Measurements from ENCODE around the gene ZNF189. TPM values are rescaled to one million over a fixed set of nuclear protein-coding genes. Genes with fewer than 3 reads are reported as not detected.
A peak's percentile ranks its signal among the peaks of the same experiment; 100 is the strongest.

ZNF189 gene
- total and polyA plus RNA-seq, 2 of the 4 experiments (the other 2 are of a cell fraction) = 5.9 to 19.9 TPM

DNA sequence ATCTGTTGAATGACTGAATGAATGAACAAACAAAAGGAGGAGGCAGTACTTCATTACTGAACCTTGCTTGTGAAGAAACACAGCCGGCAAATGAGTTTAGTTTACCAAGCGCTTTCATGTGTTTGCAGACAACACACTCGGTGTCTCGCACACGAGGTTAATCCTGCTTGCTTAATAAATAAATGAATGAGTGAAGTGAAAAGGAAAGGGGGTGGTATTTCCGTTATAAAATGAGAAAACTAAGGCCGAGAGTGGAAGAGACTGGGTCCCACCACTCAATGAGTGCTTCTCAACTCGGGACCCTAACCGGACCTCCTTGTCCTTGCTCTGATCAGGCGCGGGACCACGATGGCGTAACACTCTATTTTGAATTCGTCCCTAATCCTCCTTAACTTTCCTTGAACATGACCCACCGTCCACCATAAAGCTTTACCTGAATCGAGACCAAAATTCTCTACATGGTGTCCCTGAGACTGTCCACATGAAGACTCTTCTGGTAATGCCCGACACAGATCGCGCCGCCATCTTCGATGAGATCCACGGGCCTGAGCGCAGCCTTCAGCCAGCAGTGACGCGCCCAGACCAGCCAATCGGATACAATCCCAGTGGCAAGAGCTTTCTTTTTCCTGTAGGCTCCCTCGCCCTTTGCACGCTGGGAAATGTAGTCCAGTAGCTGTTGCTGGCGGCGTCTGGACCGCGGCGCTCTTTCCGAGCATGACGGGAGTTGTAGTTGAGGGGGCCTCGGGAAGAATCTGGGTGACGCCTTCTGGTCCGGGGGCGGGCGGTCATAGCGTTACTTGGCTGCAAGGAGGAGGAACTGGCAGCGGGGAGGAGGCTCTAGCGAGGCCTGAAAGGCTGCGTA, at the start of gene ZNF189, which contains the start of gene MRPL50 (continued):
- TF ChIP-seq RAD21 (IDR thresholded peaks at IDR 0.05; ENCODE audit: low read length) (no peak), CEBPB (IDR thresholded peaks at IDR 0.05; ENCODE audit: low read depth, low read length) (peak; percentile 64; the same call in 1 of the 2 replicates), CHD1 (IDR thresholded peaks at IDR 0.05; ENCODE audit: low read depth, low read length) (no peak), RFX5 (IDR thresholded peaks at IDR 0.05; ENCODE audit: low read depth, low read length) (0 out of 2 replicates have a peak, but pooled peaks have one; percentile 32)

GRCh38 chr9:101350285-101350684, 48.4 kb upstream of the ZNF189 start:
- no peak for TF ChIP-seq BHLHE40 (IDR thresholded peaks at IDR 0.05; ENCODE audit: low read depth, low read length)
- no peak for TF ChIP-seq ELK1 (IDR thresholded peaks at IDR 0.05; ENCODE audit: borderline replicate concordance, low read depth, low read length)
- no peak for TF ChIP-seq CHD1 (IDR thresholded peaks at IDR 0.05; ENCODE audit: low read depth, low read length)
- TF ChIP-seq RFX5 (IDR thresholded peaks at IDR 0.05; ENCODE audit: low read depth, low read length) = no peak
- TF ChIP-seq SMC3 (IDR thresholded peaks at IDR 0.05; ENCODE audit: low read depth, low read length) = no peak
- TF ChIP-seq MXI1 (IDR thresholded peaks at IDR 0.05; ENCODE audit: borderline replicate concordance, low read depth, low read length) = no peak
- TF ChIP-seq RCOR1 (IDR thresholded peaks at IDR 0.05; ENCODE audit: insufficient replicate concordance, low read length) = no peak
- TF ChIP-seq POLR2A (IDR thresholded peaks at IDR 0.05; ENCODE audit: low read depth, low read length) = no peak
- no peak for TF ChIP-seq CEBPB (IDR thresholded peaks at IDR 0.05; ENCODE audit: low read depth, low read length)
- no peak for TF ChIP-seq NFE2L2 (IDR thresholded peaks at IDR 0.05; ENCODE audit: low read depth, low read length)
- no peak for TF ChIP-seq MAZ (IDR thresholded peaks at IDR 0.05; ENCODE audit: borderline replicate concordance, low read depth, low read length)
- TF ChIP-seq USF2 (IDR thresholded peaks at IDR 0.05; ENCODE audit: low read depth, low read length) = no peak
- no peak for TF ChIP-seq FOS (IDR thresholded peaks at IDR 0.05; ENCODE audit: low read depth, low read length)
- no peak for ATAC-seq (ENCODE audit: low read depth)
- Histone ChIP-seq H4K5ac (ENCODE audit: low read depth, low read length) (no peak overlapping the region), H2AK9ac (replicated peaks; ENCODE audit: low read depth, low read length, poor library complexity) (no peak overlapping the region), H3K18ac (ENCODE audit: low read depth, low read length) (no peak overlapping the region), H3K9me1 (ENCODE audit: insufficient read depth, low read length) (no peaks in the 10 kb centered on the region), H3K56ac (ENCODE audit: extremely low read depth, insufficient read depth, low read length) (no peak overlapping the region), H4K91ac (ENCODE audit: insufficient read depth, low read depth, low read length) (no peak overlapping the region), H3K4ac (ENCODE audit: low read depth, low read length) (no peak overlapping the region), H3K27me3 (ENCODE audit: control insufficient read depth, insufficient read depth, low read length) (no peaks in the 10 kb centered on the region; the same call in 1 of the 2 replicates), H3K4me2 (ENCODE audit: low read depth, low read length) (no peak overlapping the region), H2BK20ac (ENCODE audit: low read depth, low read length) (no peak overlapping the region), H3K9ac (ENCODE audit: low read depth, low read length) (no peak overlapping the region), H2AFZ (replicated peaks; ENCODE audit: low read length, poor library complexity) (no peak overlapping the region), H4K20me1 (ENCODE audit: insufficient read depth, low read length) (no peaks in the 10 kb centered on the region), H3K79me1 (ENCODE audit: low read depth in 1 of 2, low read length in 2 of 2) (no peaks in the 10 kb centered on the region), H3K4me3 (ENCODE audit: insufficient read depth, low read depth, low read length) (no peak overlapping the region), H3K4me1 (ENCODE audit: control insufficient read depth, insufficient read depth, low read length) (no peaks in the 10 kb centered on the region), H4K8ac (ENCODE audit: low read depth in 2 of 2, low read length in 2 of 2) (no peak overlapping the region), H3K27ac (ENCODE audit: insufficient read depth, low read length) (no peak overlapping the region), H2AK5ac (ENCODE audit: low read depth, low read length) (no peak overlapping the region), H3K9me3 (ENCODE audit: control insufficient read depth, insufficient read depth, low read length) (no peaks in the 10 kb centered on the region), H3K23ac (ENCODE audit: low read depth, low read length) (no peak overlapping the region), H2BK15ac (ENCODE audit: low read depth, low read length) (no peak overlapping the region), H3K14ac (replicated peaks; ENCODE audit: low read depth, low read length) (no peak overlapping the region), H2BK5ac (ENCODE audit: low read depth, low read length, poor library complexity, severe bottlenecking) (no peak overlapping the region), H3K36me3 (ENCODE audit: control insufficient read depth, insufficient read depth, low read length) (no peaks in the 10 kb centered on the region), H2BK120ac (ENCODE audit: low read depth, low read length) (no peak overlapping the region)
- in situ Hi-C loops (cut with MboI; ENCODE audit: low sequenced_read_pairs) = no loop called here
- no TSS peak for BruUV-seq (replicated peaks)
- dilution Hi-C loops (cut with HindIII; ENCODE audit: low sequenced_read_pairs, unreplicated experiment) = no loop called here
- no CpG with 5 or more reads among the region's 1 CpG for WGBS, 2 experiments (ENCODE audit: extremely low coverage in 2 of 2, insufficient read length in 1 of 2)
- DNase-seq = no peak
- POLR2A ChIA-PET (ENCODE audit: unreplicated experiment) = no interaction called here
- CTCF ChIA-PET = no interaction called here
- intact Hi-C loops (cut with micrococcal nuclease) = no loop called here

All from IMR-90 (cell line).